SK-N-SH treated with all-trans-retinoic acid at 6 μM for 48 hours (cell line): ENCODE measurements around the gene ADAMTS15.

Experiments
- ATAC-seq: fragments of 200-7000 bp; cut with Tn5 transposase; 3 replicates; pipeline ENCODE4 v1.9.1; 2020; ENCODE audit warnings: mild to moderate bottlenecking, moderate library complexity
- ARNTL ChIP-seq: fragments of 450-650 bp; formaldehyde crosslinking; IDR thresholded peaks from 2 replicates; pipeline ENCODE4 v1.5.0; 2020; ENCODE audit warnings: low read depth, mild to moderate bottlenecking, moderate library complexity, borderline replicate concordance
- BACH2 ChIP-seq: fragments of 250-450 bp; sonication (Bioruptor Pico); IDR thresholded peaks from 2 replicates; pipeline ENCODE4 v1.9.0; 2021; ENCODE audit warnings: mild to moderate bottlenecking, borderline replicate concordance
- CSDC2 ChIP-seq: fragments of 250-450 bp; sonication (Bioruptor Pico); IDR thresholded peaks from 2 replicates; pipeline ENCODE4 v1.5.0; 2020; ENCODE audit warnings: mild to moderate bottlenecking, moderate library complexity
- GLIS3 ChIP-seq: fragments of 250-450 bp; sonication (Bioruptor Pico); IDR thresholded peaks from 2 replicates; pipeline ENCODE4 v1.5.0; 2020; ENCODE audit warnings: mild to moderate bottlenecking, moderate library complexity
- ISL1 ChIP-seq: fragments of 250-450 bp; sonication (Bioruptor Pico); IDR thresholded peaks from 2 replicates; pipeline ENCODE4 v2.1.2; 2022; ENCODE audit warnings: mild to moderate bottlenecking, moderate library complexity
- OSR1 ChIP-seq: fragments of 250-450 bp; sonication (Bioruptor Pico); IDR thresholded peaks from 2 replicates; pipeline ENCODE4 v1.8.0; 2022; ENCODE audit warnings: moderate library complexity, mild to moderate bottlenecking, inconsistent platforms
- PATZ1 ChIP-seq: fragments of 250-450 bp; sonication (Bioruptor Pico); IDR thresholded peaks from 2 replicates; pipeline ENCODE4 v1.8.0; 2020; ENCODE audit warnings: mild to moderate bottlenecking, moderate library complexity, borderline replicate concordance
- POU6F1 ChIP-seq: fragments of 250-450 bp; sonication (Bioruptor Pico); IDR thresholded peaks from 2 replicates; pipeline ENCODE4 v1.8.0; 2021; ENCODE audit warnings: low read depth, mild to moderate bottlenecking, moderate library complexity, borderline replicate concordance
- PPARA ChIP-seq: fragments of 250-450 bp; sonication (Bioruptor Pico); IDR thresholded peaks from 2 replicates; pipeline ENCODE4 v1.5.0; 2020; ENCODE audit warnings: mild to moderate bottlenecking, borderline replicate concordance
- RARB ChIP-seq: fragments of 250-450 bp; sonication (Bioruptor Pico); IDR thresholded peaks from 2 replicates; pipeline ENCODE4 v1.8.0; 2021; ENCODE audit warnings: mild to moderate bottlenecking, moderate library complexity
- SNAI2 ChIP-seq: fragments of 250-450 bp; sonication (Bioruptor Pico); IDR thresholded peaks from 2 replicates; pipeline ENCODE4 v1.5.0; 2020; ENCODE audit warnings: mild to moderate bottlenecking, moderate library complexity
- TCF4 ChIP-seq: fragments of 250-450 bp; sonication (Bioruptor Pico); IDR thresholded peaks from 2 replicates; pipeline ENCODE4 v1.8.0; 2021; ENCODE audit warnings: mild to moderate bottlenecking, moderate library complexity, borderline replicate concordance
- TOX ChIP-seq: fragments of 250-450 bp; sonication (Bioruptor Pico); IDR thresholded peaks from 2 replicates; pipeline ENCODE4 v1.8.0; 2021; ENCODE audit warnings: mild to moderate bottlenecking, moderate library complexity, borderline replicate concordance
- TSHZ2 ChIP-seq: fragments of 250-450 bp; sonication (Bioruptor Pico); IDR thresholded peaks from 2 replicates; pipeline ENCODE4 v1.5.0; 2020; ENCODE audit warnings: mild to moderate bottlenecking, moderate library complexity
- ZC3H10 ChIP-seq: fragments of 250-450 bp; sonication (Bioruptor Pico); IDR thresholded peaks from 2 replicates; pipeline ENCODE4 v1.5.1; 2021; ENCODE audit warnings: mild to moderate bottlenecking, moderate library complexity
- ZFP3 ChIP-seq: fragments of 250-450 bp; sonication (Bioruptor Pico); IDR thresholded peaks from 2 replicates; pipeline ENCODE4 v1.5.0; 2020; ENCODE audit warnings: mild to moderate bottlenecking, moderate library complexity
- ZNF565 ChIP-seq: fragments of 450-650 bp; formaldehyde crosslinking; conservative IDR thresholded peaks from 2 replicates; pipeline ENCODE4 v1.5.0; 2020; ENCODE audit warnings: low read depth, mild to moderate bottlenecking, moderate library complexity
- ZNF70 ChIP-seq: fragments of 450-650 bp; formaldehyde crosslinking; IDR thresholded peaks from 2 replicates; pipeline ENCODE4 v1.5.0; 2020; ENCODE audit warnings: mild to moderate bottlenecking, moderate library complexity
- TF ChIP-seq, protein P1 (sequence below): fragments of 250-450 bp; sonication (Bioruptor Pico); IDR thresholded peaks from 2 replicates; pipeline ENCODE4 v1.5.1; 2021; ENCODE audit warnings: mild to moderate bottlenecking, moderate library complexity

ADAMTS15 gene

DNA sequence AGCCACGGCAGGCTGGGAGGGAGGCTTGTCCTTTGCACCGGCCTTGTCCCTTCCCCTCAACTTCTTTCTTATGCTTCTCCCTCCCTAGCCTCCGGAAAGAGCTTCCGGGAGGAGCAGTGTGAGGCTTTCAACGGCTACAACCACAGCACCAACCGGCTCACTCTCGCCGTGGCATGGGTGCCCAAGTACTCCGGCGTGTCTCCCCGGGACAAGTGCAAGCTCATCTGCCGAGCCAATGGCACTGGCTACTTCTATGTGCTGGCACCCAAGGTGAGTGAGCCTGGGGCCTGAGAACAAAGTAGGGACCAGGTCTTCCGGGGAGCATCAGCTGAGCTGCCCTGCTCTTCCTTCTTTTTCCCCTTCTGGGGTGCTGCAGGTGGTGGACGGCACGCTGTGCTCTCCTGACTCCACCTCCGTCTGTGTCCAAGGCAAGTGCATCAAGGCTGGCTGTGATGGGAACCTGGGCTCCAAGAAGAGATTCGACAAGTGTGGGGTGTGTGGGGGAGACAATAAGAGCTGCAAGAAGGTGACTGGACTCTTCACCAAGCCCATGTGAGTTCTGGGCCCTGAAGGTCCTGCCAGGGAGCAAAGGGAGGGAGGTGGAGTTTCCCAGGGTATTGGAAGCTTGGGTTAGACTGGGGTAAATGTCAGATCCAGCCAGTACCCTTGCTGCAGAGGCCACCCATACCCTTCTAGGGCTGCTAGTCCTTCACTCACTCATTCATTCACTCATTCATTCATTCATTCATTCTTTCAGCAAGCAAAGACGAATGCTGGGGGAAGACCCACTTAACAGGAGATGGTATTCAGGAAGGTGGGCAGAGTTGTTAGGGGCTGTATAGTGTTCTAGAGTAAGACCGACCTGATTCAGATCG is 22.6 kb downstream of the ADAMTS15 start:
- no peak for ATAC-seq
- TF ChIP-seq, protein P1, sequence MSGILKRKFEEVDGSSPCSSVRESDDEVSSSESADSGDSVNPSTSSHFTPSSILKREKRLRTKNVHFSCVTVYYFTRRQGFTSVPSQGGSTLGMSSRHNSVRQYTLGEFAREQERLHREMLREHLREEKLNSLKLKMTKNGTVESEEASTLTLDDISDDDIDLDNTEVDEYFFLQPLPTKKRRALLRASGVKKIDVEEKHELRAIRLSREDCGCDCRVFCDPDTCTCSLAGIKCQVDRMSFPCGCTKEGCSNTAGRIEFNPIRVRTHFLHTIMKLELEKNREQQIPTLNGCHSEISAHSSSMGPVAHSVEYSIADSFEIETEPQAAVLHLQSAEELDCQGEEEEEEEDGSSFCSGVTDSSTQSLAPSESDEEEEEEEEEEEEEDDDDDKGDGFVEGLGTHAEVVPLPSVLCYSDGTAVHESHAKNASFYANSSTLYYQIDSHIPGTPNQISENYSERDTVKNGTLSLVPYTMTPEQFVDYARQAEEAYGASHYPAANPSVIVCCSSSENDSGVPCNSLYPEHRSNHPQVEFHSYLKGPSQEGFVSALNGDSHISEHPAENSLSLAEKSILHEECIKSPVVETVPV (CRISPR knock-in tag): no peak
- TF ChIP-seq SNAI2 (no peak), PPARA (no peak), TCF4 (no peak), ARNTL (no peak), ZNF70 (CRISPR knock-in tag) (no peak), OSR1 (CRISPR knock-in tag) (no peak), ISL1 (CRISPR knock-in tag) (no peak), RARB (CRISPR knock-in tag) (no peak), GLIS3 (CRISPR knock-in tag) (no peak), TSHZ2 (no peak)

GRCh38 chr11:130471731-130472433 is 23.4 kb downstream of the ADAMTS15 start:
- no peak for ATAC-seq
- TF ChIP-seq ZFP3 (CRISPR knock-in tag) (no peak), CSDC2 (CRISPR knock-in tag) (no peak)

DNA sequence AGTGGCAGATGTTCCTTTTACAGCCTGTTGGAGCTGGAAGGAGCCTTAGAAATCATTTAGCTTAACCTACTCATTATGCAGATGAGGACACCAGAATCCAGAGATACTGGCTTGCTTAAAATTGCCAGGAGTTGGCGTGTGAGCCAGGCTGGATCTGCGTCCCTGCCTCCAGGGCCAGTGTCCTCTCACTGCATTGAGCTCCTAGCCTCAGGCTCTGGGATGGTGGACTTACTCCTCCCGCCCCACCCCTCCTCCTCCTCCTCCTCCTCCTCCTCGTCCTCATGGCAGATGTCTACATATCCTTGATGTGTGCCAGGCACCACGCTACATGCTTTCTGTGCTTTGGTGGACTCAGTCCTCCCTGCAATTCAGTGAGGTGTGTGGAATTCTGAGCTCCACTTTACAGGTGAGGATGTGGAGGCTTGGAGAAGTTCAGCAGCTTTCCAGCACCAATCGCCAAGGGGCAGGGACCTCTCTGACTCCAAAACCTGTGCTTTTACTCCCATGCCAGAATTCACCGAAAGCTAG is 24.1 kb downstream of the ADAMTS15 start:
- TF ChIP-seq ZC3H10 (CRISPR knock-in tag): no peak
- no peak for TF ChIP-seq SNAI2
- no peak for TF ChIP-seq TCF4
- TF ChIP-seq OSR1 (CRISPR knock-in tag): no peak
- no peak for TF ChIP-seq CSDC2 (CRISPR knock-in tag)
- ATAC-seq: no peak

DNA sequence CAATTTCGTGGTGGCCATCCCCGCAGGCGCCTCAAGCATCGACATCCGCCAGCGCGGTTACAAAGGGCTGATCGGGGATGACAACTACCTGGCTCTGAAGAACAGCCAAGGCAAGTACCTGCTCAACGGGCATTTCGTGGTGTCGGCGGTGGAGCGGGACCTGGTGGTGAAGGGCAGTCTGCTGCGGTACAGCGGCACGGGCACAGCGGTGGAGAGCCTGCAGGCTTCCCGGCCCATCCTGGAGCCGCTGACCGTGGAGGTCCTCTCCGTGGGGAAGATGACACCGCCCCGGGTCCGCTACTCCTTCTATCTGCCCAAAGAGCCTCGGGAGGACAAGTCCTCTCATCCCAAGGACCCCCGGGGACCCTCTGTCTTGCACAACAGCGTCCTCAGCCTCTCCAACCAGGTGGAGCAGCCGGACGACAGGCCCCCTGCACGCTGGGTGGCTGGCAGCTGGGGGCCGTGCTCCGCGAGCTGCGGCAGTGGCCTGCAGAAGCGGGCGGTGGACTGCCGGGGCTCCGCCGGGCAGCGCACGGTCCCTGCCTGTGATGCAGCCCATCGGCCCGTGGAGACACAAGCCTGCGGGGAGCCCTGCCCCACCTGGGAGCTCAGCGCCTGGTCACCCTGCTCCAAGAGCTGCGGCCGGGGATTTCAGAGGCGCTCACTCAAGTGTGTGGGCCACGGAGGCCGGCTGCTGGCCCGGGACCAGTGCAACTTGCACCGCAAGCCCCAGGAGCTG is 24.8 kb downstream of the ADAMTS15 start:
- ATAC-seq: no peak

More for the DNA sequence above, 24.8 kb downstream of the ADAMTS15 start:
- no peak for TF ChIP-seq TOX (CRISPR knock-in tag)
- no peak for TF ChIP-seq TCF4
- TF ChIP-seq, protein P1 (CRISPR knock-in tag): no peak
- TF ChIP-seq ZNF70 (CRISPR knock-in tag): no peak
- no peak for TF ChIP-seq PATZ1
- no peak for TF ChIP-seq ISL1 (CRISPR knock-in tag)
- no peak for TF ChIP-seq TSHZ2
- TF ChIP-seq ZC3H10 (CRISPR knock-in tag): no peak
- TF ChIP-seq BACH2 (CRISPR knock-in tag): no peak
- no peak for TF ChIP-seq POU6F1 (CRISPR knock-in tag)
- no peak for TF ChIP-seq ZNF565 (CRISPR knock-in tag)
- TF ChIP-seq GLIS3 (CRISPR knock-in tag): no peak
- TF ChIP-seq RARB (CRISPR knock-in tag): no peak
- no peak for TF ChIP-seq CSDC2 (CRISPR knock-in tag)
- no peak for TF ChIP-seq OSR1 (CRISPR knock-in tag)
- TF ChIP-seq, all 23 proteins: peak for 0
